ENCODE measurements around the gene TUG1. TPM values are rescaled to one million over a fixed set of nuclear protein-coding genes. Genes with fewer than 3 reads are reported as not detected.

TUG1 gene
- total and polyA plus RNA-seq, 10 of the 15 experiments (the other 5 are each of a cell fraction or from before 2014, with no cell fraction given), result 19.3 to 116 (median 54.9) TPM

- RAD21 ChIA-PET (ENCODE audit: unreplicated experiment), result interaction anchor here (2.6 kb wide), 1 partner anchor 139 kb away, joined by 16 read pairs; no protein-coding TSS in a partner anchor
- SMC1A ChIA-PET (ENCODE audit: uncharacterized antibody, unreplicated experiment), result interaction anchor here (1.2 kb wide), 1 partner anchor 38 kb away, joined by 5 read pairs; no protein-coding TSS in a partner anchor
- CTCF ChIA-PET, result interaction anchor here (0.5 to 1.2 kb wide), 2 partner anchors 140 to 371 kb away, joined by 3 to 11 read pairs; no protein-coding TSS in a partner anchor
- H3K4me2 ChIP-seq (ENCODE audit: control insufficient read depth, insufficient read depth), result no peak overlapping the region
- no peaks in the 10 kb centered on the region for H3K79me2 ChIP-seq (ENCODE audit: control insufficient read depth, insufficient read depth, low read length)
- no peaks in the 10 kb centered on the region for H3K4me1 ChIP-seq (ENCODE audit: control insufficient read depth, insufficient read depth, low read length)
- intact Hi-C loops (cut with micrococcal nuclease; ENCODE audit: unreplicated experiment), result loop anchor here (10.0 kb wide), 1 partner anchor 290 kb away; no protein-coding TSS in a partner anchor
- in situ Hi-C loops (cut with MboI), result no loop called here
- H4K20me1 ChIP-seq (ENCODE audit: control insufficient read depth, insufficient read depth), result no peaks in the 10 kb centered on the region
- FAIRE-seq (no peak), DNase-seq (ENCODE audit: low read depth, low spot score) (no peak), ATAC-seq (no peak)
- H3K9ac ChIP-seq (ENCODE audit: control insufficient read depth, insufficient read depth, low read length), result no peak overlapping the region
- peaks cover 13 to 27% of the 10 kb centered on the region in 2 experiments for H3K36me3 ChIP-seq (ENCODE audit: control insufficient read depth in 2 of 2, insufficient read depth in 2 of 2, low read length in 1 of 2)
- H3K9me3 ChIP-seq (replicated peaks; ENCODE audit: control insufficient read depth, insufficient read depth, low read length), result no peaks in the 10 kb centered on the region
- no peak overlapping the region for H2AFZ ChIP-seq (ENCODE audit: control insufficient read depth, low read depth, low read length)
- H3K27ac ChIP-seq (ENCODE audit: control insufficient read depth, insufficient read depth), result no peak overlapping the region
- WGBS (ENCODE audit: insufficient coverage, insufficient replicate concordance, low lambda C conversion rate, missing lambda C conversion rate), result 80% methylated on average over 4 of the region's 4 CpGs
- BruUV-seq (replicated peaks), result no TSS peak
- POLR2A ChIA-PET, result no interaction called here
- H3K4me3 ChIP-seq, result no peak overlapping the region
- H3K27me3 ChIP-seq (replicated peaks in 1 of 2; ENCODE audit: control insufficient read depth in 2 of 2, insufficient read depth in 2 of 2, low read length in 1 of 2), result no peaks in the 10 kb centered on the region
- no peak for TF ChIP-seq BCL3 (IDR thresholded peaks at IDR 0.05; ENCODE audit: borderline replicate concordance, insufficient read depth, low read depth, low read length, poor library complexity, severe bottlenecking)
- no peak for TF ChIP-seq NR2F1 (conservative IDR thresholded peaks at IDR 0.05)
- TF ChIP-seq MYC (IDR thresholded peaks at IDR 0.05; ENCODE audit: insufficient read depth, insufficient read length, insufficient replicate concordance, low read length, severe bottlenecking), result no peak
- TF ChIP-seq ZNF592 (IDR thresholded peaks at IDR 0.05), result no peak
- no peak for TF ChIP-seq TCF3 (IDR thresholded peaks at IDR 0.05; ENCODE audit: borderline replicate concordance, insufficient read depth, low read depth, low read length)
- TF ChIP-seq RBBP5 (conservative IDR thresholded peaks at IDR 0.05), result no peak
- no peak for TF ChIP-seq E2F8 (IDR thresholded peaks at IDR 0.05; ENCODE audit: low read depth, partially characterized antibody)
- no peak for TF ChIP-seq CREB1 (IDR thresholded peaks at IDR 0.05; ENCODE audit: low read depth)
- no peak for TF ChIP-seq ATF7 (IDR thresholded peaks at IDR 0.05; ENCODE audit: low read depth)
- TF ChIP-seq YBX1 (IDR thresholded peaks at IDR 0.05), result no peak
- no peak for TF ChIP-seq MEF2A (IDR thresholded peaks at IDR 0.05; ENCODE audit: insufficient read depth, low read depth, low read length)
Observed at GRCh38 chr22:30944986-30945385, 24.1 kb upstream of the TUG1 start.
